Measurements from ENCODE around the gene PMCH.

DNA sequence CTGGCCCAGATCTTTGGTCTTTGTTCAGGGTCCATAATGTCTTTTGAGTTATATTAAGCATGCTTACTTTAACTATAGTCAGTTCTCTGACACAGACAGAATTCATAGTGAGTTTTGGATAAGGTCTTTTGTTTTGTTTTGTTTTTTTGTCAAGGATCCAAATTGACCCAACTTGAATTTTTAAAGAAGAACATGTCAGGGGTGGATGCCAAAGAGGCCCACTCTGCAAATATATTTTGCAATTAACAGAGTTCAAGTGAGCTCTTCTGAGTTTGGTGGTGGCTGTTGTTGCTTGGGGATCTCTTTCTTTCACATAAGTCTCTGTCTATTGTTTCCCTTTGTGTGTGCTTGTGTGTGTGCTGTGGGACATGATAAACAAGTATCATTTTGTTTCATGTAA lies 34.4 kb upstream of the PMCH start:
- TF ChIP-seq CTCF (conservative IDR thresholded peaks at IDR 0.05; ENCODE audit: low read depth, low read length) (no peak), EZH2 (IDR thresholded peaks at IDR 0.05; ENCODE audit: borderline replicate concordance, low read depth, low read length, poor library complexity, severe bottlenecking) (no peak)
